AG04449 (cell line): ENCODE results near the gene ARL6IP4.

Experiments
- CTCF ChIA-PET: fragments of 350-600 bp; formaldehyde crosslinking; extraction: SDS; loops from one replicate; lab custom pipeline; 2021; ENCODE audit warnings: antibody characterized with exemption; lab: Yijun Ruan, JAX
- POLR2A ChIA-PET: fragments of 400-600, 350-600 bp; formaldehyde crosslinking; extraction: SDS; loops from one replicate; lab custom pipeline; 2020; ENCODE audit warnings: antibody characterized with exemption, inconsistent platforms; lab: Yijun Ruan, JAX
- DNase-seq: peaks from one replicate; pipeline ENCODE4 v3.0.0-alpha.2; 2010; ENCODE audit warnings: low read depth, low spot score
- H3K4me3 ChIP-seq: 2 replicates; pipeline ENCODE4 v1.5.1; 2011; ENCODE audit warnings: low read depth, mild to moderate bottlenecking, control low read depth, low read length
- CTCF ChIP-seq: IDR thresholded peaks from one replicate; pipeline ENCODE4 v1.5.1; 2011; ENCODE audit warnings: mild to moderate bottlenecking, moderate library complexity, low read length, control low read depth, inconsistent platforms; ENCODE audit not compliant: insufficient read depth; ENCODE audit errors: missing control alignments

ARL6IP4 gene

GRCh38 chr12:123030686-123031085, 50.2 kb downstream of the ARL6IP4 start:
- no peak for DNase-seq
- no peak for TF ChIP-seq CTCF
- H3K4me3 ChIP-seq: no peak overlapping the region
- ChIA-PET CTCF (interaction anchor here (3.2 kb wide), 1 partner anchor 12 kb away, joined by 21 read pairs; no protein-coding TSS in a partner anchor), POLR2A (no interaction called here)

GRCh38 chr12:123031171-123031845, 50.8 kb downstream of the ARL6IP4 start:
- no peak for TF ChIP-seq CTCF
- H3K4me3 ChIP-seq: no peak overlapping the region
- ChIA-PET CTCF (interaction anchor here (0.8 to 3.2 kb wide), 2 partner anchors 12 to 207 kb away, joined by 3 to 21 read pairs; no protein-coding TSS in a partner anchor), POLR2A (no interaction called here)
- no peak for DNase-seq
